Gastroesophageal sphincter (tissue), 4 donors: ENCODE results near the gene TMEM121B. TPM values are rescaled to one million over a fixed set of nuclear protein-coding genes. Genes with fewer than 3 reads are reported as not detected.

Source experiments
- ATAC-seq: fragments of 150-250 bp; one replicate; pipeline ENCODE4 v1.9.1; 2016; ENCODE audit warnings: mild to moderate bottlenecking, moderate library complexity
- H3K27ac ChIP-seq, 4 donors: fragments of 200-600 bp; sonication (generic) in 3 of 4; 1 replicate in 3 of 4; 2 replicates in 1 of 4; pipeline ENCODE4 v1.5.1; 2016 to 2019
- H3K27me3 ChIP-seq: fragments of 200-600 bp; sonication (generic); one replicate; pipeline ENCODE4 v1.5.1; 2019
- H3K36me3 ChIP-seq, 2 donors: fragments of 200-600 bp; sonication (generic); one replicate each; pipeline ENCODE4 v1.5.1; 2019; ENCODE audit warnings: control low read depth in 1 of 2
- H3K4me1 ChIP-seq, 3 donors: fragments of 200-600 bp; sonication (generic); 1 replicate in 2 of 3; 2 replicates in 1 of 3; pipeline ENCODE4 v1.5.1; 2016 to 2019; ENCODE audit warnings: control low read depth in 2 of 3
- H3K4me3 ChIP-seq, 2 donors: fragments of 200-600 bp; sonication (generic); one replicate each; pipeline ENCODE4 v1.5.1; 2019; ENCODE audit warnings: mild to moderate bottlenecking in 1 of 2, moderate library complexity in 1 of 2
- H3K9me3 ChIP-seq, 3 donors: fragments of 200-600 bp; sonication (generic); one replicate each; pipeline ENCODE4 v1.5.1; 2017 to 2019; ENCODE audit warnings: control low read depth in 2 of 3
- CTCF ChIP-seq, 4 experiments: fragments of 200-600 bp in 2 of 4; fragments of 450-650 bp in 2 of 4; sonication (generic) in 1 of 4; IDR thresholded peaks; one replicate each; pipeline ENCODE4 v1.5.1; 2017 to 2019; ENCODE audit warnings: antibody characterized with exemption in 4 of 4, mild to moderate bottlenecking in 2 of 4, moderate library complexity in 2 of 4
- EP300 ChIP-seq: sonication (generic); formaldehyde crosslinking; IDR thresholded peaks from one replicate; pipeline ENCODE4 v1.6.1; 2017; ENCODE audit warnings: antibody characterized with exemption, mild to moderate bottlenecking
- POLR2A ChIP-seq, 2 donors: fragments of 450-650 bp; IDR thresholded peaks; one replicate each; pipeline ENCODE4 v1.6.1; 2017; ENCODE audit warnings: antibody characterized with exemption in 2 of 2, mild to moderate bottlenecking in 2 of 2, moderate library complexity in 1 of 2
- POLR2AphosphoS5 ChIP-seq: sonication (generic); formaldehyde crosslinking; IDR thresholded peaks from one replicate; pipeline ENCODE4 v1.6.1; 2017; ENCODE audit warnings: antibody characterized with exemption
- WGBS, 2 donors: methylation state at CpG; one replicate each; pipeline ENCODE4 v1.1.5; 2018; ENCODE audit warnings: low coverage in 1 of 2; 5-methylcytosine and 5-hydroxymethylcytosine counted together
- total RNA-seq, 4 donors: library from RNA; depleted of rRNA; stranded (reverse); fragments of >200 nt; gene quantifications; one replicate each; pipeline ENCODE4 v1.1.0, GENCODE V29; 2016

The TMEM121B gene
- total RNA-seq, 4 donors from 2014 or later, result 0.30 to 0.81 (median 0.54) TPM

- H3K27ac ChIP-seq, result no peak overlapping the region
- no peak for ATAC-seq
- H3K4me3 ChIP-seq, result no peak overlapping the region
- peaks cover 0 to 93% of the 10 kb centered on the region in 2 donors for H3K36me3 ChIP-seq
- H3K4me1 ChIP-seq, result no peaks in the 10 kb centered on the region
- WGBS, 2 donors, result 67 to 88% methylated on average over 1 to 4 of the region's 8 CpGs
- TF ChIP-seq POLR2AphosphoS5, result no peak
- TF ChIP-seq CTCF (IDR thresholded peaks at IDR 0.05), result no peak
- TF ChIP-seq POLR2A (IDR thresholded peaks at IDR 0.05), result no peak
- no peak for TF ChIP-seq EP300
- H3K27me3 ChIP-seq, result no peaks in the 10 kb centered on the region
- no peaks in the 10 kb centered on the region for H3K9me3 ChIP-seq
Measured at GRCh38 chr22:17140022-17140421, 18.9 kb upstream of the TMEM121B start.

- Histone ChIP-seq H3K27me3 (no peaks in the 10 kb centered on the region), H3K27ac (no peak overlapping the region), H3K4me3 (no peak overlapping the region), H3K36me3 (peaks cover 0 to 88% of the 10 kb centered on the region in 2 donors), H3K4me1 (no peaks in the 10 kb centered on the region), H3K9me3 (no peaks in the 10 kb centered on the region)
- 78 to 82% methylated on average over 8 of the region's 11 CpGs for WGBS, 2 donors
- TF ChIP-seq CTCF (IDR thresholded peaks at IDR 0.05) (no peak), EP300 (no peak), POLR2AphosphoS5 (no peak), POLR2A (IDR thresholded peaks at IDR 0.05) (no peak)
- no peak for ATAC-seq
Measured at GRCh38 chr22:17138513-17138912, 17.4 kb upstream of the TMEM121B start.

- no peak overlapping the region for H3K27ac ChIP-seq
- ATAC-seq, result no peak
- H3K4me1 ChIP-seq, result no peaks in the 10 kb centered on the region
- 90 to 100% methylated on average over 1 to 2 of the region's 17 CpGs for WGBS, 2 donors
- no peaks in the 10 kb centered on the region for H3K9me3 ChIP-seq
- no peaks in the 10 kb centered on the region for H3K27me3 ChIP-seq
- H3K36me3 ChIP-seq, result peaks cover 0 to 85% of the 10 kb centered on the region in 2 donors
- H3K4me3 ChIP-seq, result no peak overlapping the region
- no peak for TF ChIP-seq POLR2AphosphoS5
- TF ChIP-seq POLR2A (IDR thresholded peaks at IDR 0.05), result no peak
- no peak for TF ChIP-seq CTCF (IDR thresholded peaks at IDR 0.05)
- TF ChIP-seq EP300, result no peak
Measured at GRCh38 chr22:17137861-17138425, 16.8 kb upstream of the TMEM121B start.

- WGBS, 2 donors, result 64 to 80% methylated on average over 3 of the region's 4 CpGs
- H3K9me3 ChIP-seq, result no peaks in the 10 kb centered on the region
- H3K36me3 ChIP-seq, result peaks cover 0 to 77% of the 10 kb centered on the region in 2 donors
Measured at GRCh38 chr22:17137170-17137569, 16.0 kb upstream of the TMEM121B start.

More at GRCh38 chr22:17137170-17137569, 16.0 kb upstream of the TMEM121B start:
- H3K4me3 ChIP-seq, result no peak overlapping the region
- no peaks in the 10 kb centered on the region for H3K27me3 ChIP-seq
- H3K4me1 ChIP-seq, result no peaks in the 10 kb centered on the region
- H3K27ac ChIP-seq, result no peak overlapping the region
- ATAC-seq, result no peak
- TF ChIP-seq POLR2AphosphoS5 (no peak), CTCF (IDR thresholded peaks at IDR 0.05) (no peak), POLR2A (IDR thresholded peaks at IDR 0.05) (no peak), EP300 (no peak)
